ENCODE data around the gene NCAPH2.
A peak's percentile ranks its signal among the peaks of the same experiment; 100 is the strongest.
"Not testable (repeated sequence)": the region's sequence is repeated elsewhere in the genome, so short reads cannot be mapped to it uniquely, and the experiment has no call there.

The NCAPH2 gene

DNA sequence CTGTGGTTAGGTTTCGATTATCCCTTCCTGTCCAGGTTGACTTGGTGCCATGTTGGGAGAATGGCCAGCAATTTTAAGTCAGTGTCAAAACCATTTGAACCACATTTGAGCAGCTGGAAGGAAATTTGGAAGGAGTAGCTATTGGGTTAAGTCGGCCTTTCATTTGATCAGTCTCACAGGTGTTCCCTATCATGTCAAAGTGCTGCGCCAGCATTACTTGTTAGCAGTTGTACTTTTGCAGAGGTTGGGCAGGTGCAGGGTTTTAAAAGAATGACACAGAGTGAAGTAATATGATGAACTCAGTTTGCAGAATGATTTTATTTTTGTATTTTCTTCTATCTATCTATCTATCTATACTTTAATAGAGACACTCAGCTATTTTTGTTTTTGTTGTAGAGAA is 28.2 kb downstream of the NCAPH2 start:
- no peaks in the 10 kb centered on the region for H3K36me3 Mint-ChIP-seq
- H3K4me3 Mint-ChIP-seq, result no peak overlapping the region
- peaks cover 69% of the 10 kb centered on the region for H3K4me1 Mint-ChIP-seq
- no peak for ATAC-seq
- H3K9me3 Mint-ChIP-seq, result no peaks in the 10 kb centered on the region
- H3K27ac Mint-ChIP-seq, result no peak overlapping the region
- H3K27me3 Mint-ChIP-seq, result no peaks in the 10 kb centered on the region

DNA sequence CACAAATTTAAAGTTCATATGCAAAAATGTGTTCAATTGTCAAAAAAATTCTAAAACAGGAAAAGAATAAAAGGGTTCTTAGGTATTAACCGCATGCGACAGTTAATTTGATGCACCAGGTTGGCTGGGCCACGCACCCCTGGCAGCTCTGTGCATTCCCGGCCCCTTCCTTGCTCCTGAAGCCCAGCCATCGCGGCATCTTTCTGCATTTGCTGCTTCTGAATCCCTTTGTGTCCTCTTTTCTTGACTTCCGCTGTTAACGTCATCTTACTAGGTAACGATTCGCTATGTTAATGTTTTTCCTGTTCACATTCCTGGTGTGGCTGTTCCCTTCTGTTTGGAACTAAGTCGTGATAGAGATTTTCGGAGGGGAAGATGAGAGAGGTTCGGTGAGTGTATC is 29.7 kb downstream of the NCAPH2 start:
- Mint-ChIP-seq H3K4me1 (peaks cover 74% of the 10 kb centered on the region), H3K27ac (peak overlapping the region; percentile 88), H3K4me3 (no peak overlapping the region), H3K27me3 (no peaks in the 10 kb centered on the region), H3K9me3 (no peaks in the 10 kb centered on the region), H3K36me3 (no peaks in the 10 kb centered on the region)
- ATAC-seq, result no peak

DNA sequence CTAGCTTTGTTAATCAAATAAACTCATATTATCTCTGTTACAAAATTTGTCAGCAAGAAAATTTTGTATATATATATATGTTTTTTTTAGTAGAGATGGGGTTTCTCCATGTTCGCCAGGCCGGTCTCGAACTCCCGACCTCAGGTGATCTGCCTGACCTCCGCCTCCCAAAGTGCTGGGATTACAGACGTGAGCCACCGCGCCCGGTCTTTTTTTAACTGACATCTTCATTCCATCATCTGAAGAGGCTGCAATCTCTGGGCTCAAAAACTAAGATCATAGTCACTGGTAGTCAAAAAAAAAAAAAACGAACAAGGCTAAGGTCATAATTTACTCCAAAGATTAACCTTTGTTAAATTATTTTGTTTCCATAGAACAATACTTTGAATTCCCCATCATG is 32.4 kb downstream of the NCAPH2 start:
- H3K36me3 Mint-ChIP-seq, result no peaks in the 10 kb centered on the region

DNA sequence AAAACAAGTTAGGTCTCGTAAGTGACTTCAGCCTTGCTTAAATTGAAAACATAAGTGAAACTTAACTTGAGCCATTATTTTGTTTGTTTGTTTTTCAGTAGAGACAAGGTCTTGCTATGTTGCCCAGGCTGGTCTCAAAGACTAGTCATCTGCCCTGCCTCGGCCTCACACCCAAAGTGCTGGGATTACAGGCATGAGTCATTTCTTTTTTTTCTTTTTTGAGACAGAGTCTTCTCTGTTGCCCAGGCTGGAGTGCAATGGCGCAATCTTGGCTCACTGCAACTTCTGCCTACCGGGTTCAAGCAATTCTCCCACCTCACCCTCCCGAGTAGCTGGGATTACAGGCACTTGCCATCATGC is 33.6 kb downstream of the NCAPH2 start:
- not testable (repeated sequence) for ATAC-seq, H3K36me3 Mint-ChIP-seq, H3K27me3 Mint-ChIP-seq, H3K9me3 Mint-ChIP-seq
- H3K27ac Mint-ChIP-seq, result peak overlapping the region; percentile 88
- peak overlapping the region; percentile 67 for H3K4me3 Mint-ChIP-seq
- H3K4me1 Mint-ChIP-seq, result peaks cover 62% of the 10 kb centered on the region

More for the DNA sequence above, 32.4 kb downstream of the NCAPH2 start:
- no peak for ATAC-seq
- peaks cover 64% of the 10 kb centered on the region for H3K4me1 Mint-ChIP-seq
- H3K27me3 Mint-ChIP-seq, result no peaks in the 10 kb centered on the region
- H3K9me3 Mint-ChIP-seq, result no peaks in the 10 kb centered on the region
- no peak overlapping the region for H3K4me3 Mint-ChIP-seq
- peak overlapping the region; percentile 88 for H3K27ac Mint-ChIP-seq

DNA sequence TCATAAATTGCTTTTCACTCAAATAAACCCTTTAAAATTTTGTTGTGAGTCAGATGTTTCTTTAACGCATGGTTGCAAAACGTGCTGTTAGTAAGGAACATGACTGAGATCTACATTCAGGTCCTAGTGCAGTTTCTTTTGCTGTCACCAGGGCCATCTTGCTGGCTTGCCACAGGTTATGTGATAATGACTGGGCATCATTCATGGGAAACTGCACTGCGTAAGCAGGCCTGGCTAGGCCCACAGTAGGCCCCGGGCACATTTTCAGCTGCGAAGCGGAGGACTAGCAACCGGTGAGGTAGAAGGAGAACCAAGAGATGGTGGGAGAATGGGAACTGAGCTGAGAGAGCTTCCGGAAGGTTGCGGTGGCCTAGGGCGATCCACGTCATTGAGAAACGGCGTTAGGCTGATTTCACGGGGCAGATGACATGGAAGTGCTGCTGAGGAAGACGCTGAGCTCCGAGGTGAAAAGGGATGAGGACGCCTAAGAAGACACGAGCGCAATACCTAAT is 34.4 kb downstream of the NCAPH2 start:
- ATAC-seq, result peak; percentile 66
- Mint-ChIP-seq H3K36me3 (no peaks in the 10 kb centered on the region), H3K27me3 (no peaks in the 10 kb centered on the region), H3K4me3 (peak overlapping the region; percentile 65), H3K9me3 (no peaks in the 10 kb centered on the region), H3K4me1 (peaks cover 63% of the 10 kb centered on the region), H3K27ac (peak overlapping the region; percentile 88)

DNA sequence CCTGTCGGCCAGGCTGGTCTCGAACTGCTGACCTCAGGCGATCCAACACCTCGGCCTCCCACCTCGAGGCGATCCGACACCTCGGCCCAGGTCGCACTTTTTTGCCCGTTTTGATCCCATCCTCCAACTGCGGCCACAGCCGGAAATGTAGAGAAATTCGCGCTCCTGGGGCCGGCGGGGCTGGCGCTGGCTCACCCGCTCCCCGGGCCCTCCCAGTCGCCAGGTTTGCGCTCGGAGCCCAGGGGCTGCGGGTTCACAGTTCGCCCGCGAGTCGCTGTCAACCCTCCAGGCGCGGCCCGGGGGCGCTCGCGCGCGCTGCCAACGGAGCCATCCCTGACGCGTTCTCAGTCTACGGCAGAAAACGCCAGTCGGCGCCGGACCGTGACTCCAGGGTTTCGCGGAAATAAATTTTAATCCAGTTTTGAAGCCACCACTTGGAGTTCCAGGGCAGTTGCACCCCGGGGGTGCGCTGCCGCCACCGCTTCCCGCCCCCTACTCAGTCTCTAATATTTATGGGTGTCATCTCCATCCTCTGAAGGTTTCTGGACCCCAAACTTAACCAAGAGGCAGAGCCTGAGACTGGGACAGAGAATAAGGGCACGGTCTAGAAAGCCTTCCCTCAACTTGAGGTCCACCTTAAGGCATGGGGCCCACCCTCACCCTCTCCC is 36.2 kb downstream of the NCAPH2 start:
- Mint-ChIP-seq H3K36me3 (no peaks in the 10 kb centered on the region), H3K9me3 (no peaks in the 10 kb centered on the region), H3K4me1 (peaks cover 61% of the 10 kb centered on the region), H3K27me3 (no peaks in the 10 kb centered on the region), H3K27ac (peak overlapping the region; percentile 89), H3K4me3 (peak overlapping the region; percentile 46)
- peak; percentile 24 for ATAC-seq

DNA sequence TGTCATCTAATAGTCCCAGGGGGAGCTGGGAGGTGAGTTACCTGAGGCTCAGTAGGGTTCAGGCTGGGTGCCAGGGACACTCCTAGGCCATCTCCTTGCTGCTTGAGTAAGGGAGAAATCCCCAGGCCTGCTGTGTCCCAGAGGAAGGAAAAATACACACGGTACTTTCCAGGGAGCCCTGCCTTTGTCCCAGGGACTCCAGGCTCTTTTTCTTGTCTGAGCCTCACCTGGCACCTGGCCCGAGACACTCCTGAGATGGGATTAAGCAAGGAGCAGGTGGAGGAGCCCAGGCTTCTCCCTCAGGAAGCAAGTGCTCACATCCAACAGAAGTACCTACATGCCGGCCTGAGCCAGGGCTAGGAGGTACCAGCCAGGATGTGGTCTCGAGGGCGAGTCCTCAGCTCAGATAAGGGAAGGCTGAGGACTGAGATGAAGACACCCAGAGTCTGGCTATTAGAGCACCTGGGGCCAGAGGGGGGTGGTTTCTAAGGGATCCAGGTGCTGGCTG is 36.8 kb downstream of the NCAPH2 start:
- Mint-ChIP-seq H3K9me3 (no peaks in the 10 kb centered on the region), H3K4me1 (peaks cover 60% of the 10 kb centered on the region), H3K4me3 (no peak overlapping the region), H3K27ac (peak overlapping the region; percentile 89), H3K27me3 (no peaks in the 10 kb centered on the region), H3K36me3 (no peaks in the 10 kb centered on the region)
- ATAC-seq, result no peak

DNA sequence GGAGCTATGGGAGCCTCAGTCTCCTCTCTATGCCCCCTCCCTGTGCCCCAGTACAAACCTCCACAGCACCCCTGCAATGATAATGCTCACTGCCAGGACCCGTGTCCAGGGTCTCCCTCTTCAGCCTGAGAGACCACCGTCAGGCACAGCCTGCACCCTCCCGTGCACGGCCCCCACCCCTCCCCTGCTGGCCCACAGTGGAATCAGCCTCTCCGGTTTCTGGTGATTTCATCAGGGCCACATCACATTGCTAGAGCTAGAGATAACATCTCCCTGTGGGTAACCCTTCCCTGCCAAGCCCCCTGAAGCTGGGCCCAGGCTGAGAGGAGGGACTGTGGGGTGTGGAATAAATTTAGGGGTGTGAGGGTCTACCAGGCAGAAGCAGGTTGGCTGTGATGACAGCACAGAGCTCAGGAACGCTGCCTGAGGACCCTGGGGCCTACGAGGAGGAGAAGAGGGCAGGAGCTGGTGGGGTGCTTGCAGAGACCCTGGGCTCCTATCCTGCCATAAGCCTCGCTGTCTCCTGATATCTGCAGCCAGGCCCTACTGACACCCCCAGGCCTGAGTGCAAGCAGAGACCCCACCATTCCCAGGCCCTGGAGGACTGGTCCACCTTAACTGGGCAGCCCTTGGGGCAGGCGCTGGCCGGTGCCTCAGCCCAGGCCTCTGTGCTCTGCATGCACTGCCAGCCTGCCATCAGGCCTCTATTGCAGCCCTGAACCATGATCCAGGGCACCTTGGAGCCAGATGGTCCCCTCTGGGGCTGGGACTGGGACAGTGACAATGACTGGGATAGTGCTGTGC is 37.7 kb downstream of the NCAPH2 start, which contains the start of gene KLHDC7B:
Gene KLHDC7B (plus strand): TSS at position 378 of the 804 bp plus-strand sequence. CDS start 345 bp downstream, at position 723.
- H3K27ac Mint-ChIP-seq, result peak within 1 kb of the TSS; percentile 89
- H3K4me1 Mint-ChIP-seq, result peaks cover 60% of the 10 kb centered on the region
- H3K36me3 Mint-ChIP-seq, result no peaks in the 10 kb centered on the region
- H3K9me3 Mint-ChIP-seq, result no peaks in the 10 kb centered on the region
- H3K27me3 Mint-ChIP-seq, result no peaks in the 10 kb centered on the region
- H3K4me3 Mint-ChIP-seq, result no peak within 1 kb of the TSS
- ATAC-seq, result no peak

DNA sequence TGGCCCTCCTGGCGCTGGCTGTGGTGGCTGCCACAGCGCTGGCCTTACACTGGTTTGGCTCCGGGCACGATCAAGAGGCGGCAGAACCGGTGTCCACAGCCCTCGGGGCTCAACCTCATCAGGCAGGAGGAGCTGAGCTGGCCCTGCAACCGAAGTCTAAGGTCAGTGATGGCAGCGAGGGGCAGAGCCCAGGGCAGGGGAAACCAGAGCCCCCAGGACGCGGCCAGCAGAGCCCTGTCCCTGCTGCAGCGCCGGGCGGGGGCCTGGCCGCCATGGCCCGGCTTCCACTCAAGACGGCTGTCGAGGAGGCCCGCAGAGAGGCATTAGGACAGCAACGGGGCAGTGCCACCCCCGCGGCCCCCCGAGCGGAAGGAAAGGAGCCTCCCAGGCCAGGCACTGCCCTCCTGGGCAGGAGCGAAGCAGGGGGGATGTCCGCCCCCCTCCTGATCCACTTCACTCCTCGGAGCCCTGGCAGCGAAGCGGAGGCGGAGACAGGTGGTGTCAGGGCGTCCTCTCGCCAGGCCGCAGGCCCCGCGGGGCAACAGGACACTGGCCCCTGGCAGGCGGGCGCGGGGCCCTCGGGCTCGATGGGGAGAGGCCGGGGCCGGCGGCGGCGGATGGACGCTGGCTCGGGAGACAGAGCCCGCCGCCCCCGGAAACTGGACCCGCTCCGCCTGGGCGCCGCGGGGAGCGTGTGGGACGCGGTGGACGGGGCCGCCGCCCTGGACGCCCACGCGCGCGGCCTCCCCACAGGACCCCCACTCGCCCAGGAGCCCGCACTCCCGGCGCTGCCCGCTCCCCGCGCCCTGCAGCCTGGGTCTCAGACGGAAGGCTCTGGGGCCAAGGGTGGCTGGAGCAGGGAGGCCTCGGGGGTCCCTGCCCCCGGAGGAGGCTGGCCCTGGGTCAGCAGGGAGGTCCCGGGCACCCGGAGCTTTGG is 38.6 kb downstream of the NCAPH2 start:
- Mint-ChIP-seq H3K4me1 (peaks cover 53% of the 10 kb centered on the region), H3K27me3 (no peaks in the 10 kb centered on the region), H3K27ac (peak overlapping the region; percentile 89), H3K9me3 (no peaks in the 10 kb centered on the region), H3K36me3 (no peaks in the 10 kb centered on the region), H3K4me3 (no peak overlapping the region)
- ATAC-seq, result peak; percentile 50

DNA sequence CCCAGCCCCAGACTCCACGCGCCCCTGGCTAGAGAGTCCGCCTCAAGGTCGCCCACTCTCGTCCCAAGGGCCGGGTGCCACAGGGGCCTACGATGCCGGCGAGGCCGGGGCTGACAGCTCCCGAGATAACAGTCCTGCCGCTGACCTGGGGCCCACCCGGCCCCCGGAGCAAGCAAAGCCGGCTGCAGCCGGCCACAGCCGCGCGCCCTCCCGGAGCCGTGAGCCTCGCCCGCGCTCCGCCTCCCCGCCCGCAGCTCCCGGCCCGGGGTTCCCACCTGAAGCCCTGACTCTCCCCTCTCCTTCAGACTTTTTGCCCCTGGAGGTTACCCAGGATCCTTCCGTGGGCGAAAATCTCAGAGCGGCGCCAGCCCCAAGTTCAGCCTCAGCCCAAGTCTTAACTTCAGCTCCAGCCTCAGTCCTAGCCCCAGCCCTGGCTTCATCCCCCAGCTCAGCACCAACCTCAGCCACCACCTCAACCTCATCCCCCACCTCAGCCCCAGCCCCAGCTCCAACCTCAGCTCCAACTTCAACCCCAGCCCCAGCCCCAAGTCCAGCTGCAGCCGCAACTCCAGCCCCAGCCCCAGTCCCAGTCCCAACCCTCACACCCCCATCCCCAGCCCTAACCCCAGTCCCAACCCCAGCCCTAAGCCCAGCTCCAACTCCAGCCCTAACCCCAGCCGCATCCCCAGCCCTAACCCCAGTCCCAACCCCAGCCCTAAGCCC is 39.4 kb downstream of the NCAPH2 start:
- Mint-ChIP-seq H3K27ac (peak overlapping the region; percentile 76), H3K4me1 (peaks cover 50% of the 10 kb centered on the region), H3K4me3 (no peak overlapping the region), H3K9me3 (no peaks in the 10 kb centered on the region), H3K36me3 (no peaks in the 10 kb centered on the region), H3K27me3 (no peaks in the 10 kb centered on the region)
- no peak for ATAC-seq

DNA sequence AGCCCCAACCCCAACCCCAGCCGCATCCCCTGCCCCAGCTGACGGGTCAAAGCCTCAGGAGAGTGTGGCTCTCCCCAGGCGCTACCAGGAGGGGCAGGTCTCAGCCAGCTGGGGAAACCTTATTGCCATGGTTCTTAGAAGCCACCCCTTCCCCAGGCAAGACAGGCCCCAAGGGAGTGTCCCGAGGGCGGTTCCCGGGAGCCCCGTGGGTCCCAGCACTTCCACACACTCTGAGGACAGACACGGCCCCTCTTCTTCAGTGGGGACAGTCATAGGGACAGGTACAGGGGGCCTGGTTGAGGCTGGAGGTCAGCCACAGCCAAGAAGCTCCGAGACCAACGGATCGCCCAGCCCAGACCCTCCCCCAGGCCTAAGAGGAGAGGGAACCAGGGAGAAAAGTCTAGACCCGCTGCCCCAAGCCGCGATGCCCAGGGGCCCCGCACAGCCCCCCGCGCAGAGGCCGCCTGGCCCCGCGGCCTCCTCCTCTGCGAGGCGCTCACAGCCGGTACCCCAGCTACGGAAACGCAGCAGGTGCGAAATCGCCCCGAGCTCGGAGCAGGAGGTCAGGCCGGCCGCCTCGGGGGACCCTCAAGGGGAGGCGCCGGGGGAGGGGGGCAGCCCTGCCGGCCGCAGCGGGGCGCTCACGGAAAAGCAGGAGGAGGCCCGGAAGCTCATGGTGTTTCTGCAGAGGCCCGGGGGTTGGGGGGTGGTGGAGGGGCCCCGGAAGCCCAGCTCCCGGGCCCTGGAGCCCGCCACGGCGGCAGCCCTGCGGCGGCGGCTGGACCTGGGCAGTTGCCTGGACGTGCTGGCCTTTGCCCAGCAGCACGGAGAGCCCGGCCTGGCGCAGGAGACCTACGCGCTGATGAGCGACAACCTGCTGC is 40.3 kb downstream of the NCAPH2 start:
- Mint-ChIP-seq H3K27me3 (no peaks in the 10 kb centered on the region), H3K4me1 (peaks cover 46% of the 10 kb centered on the region), H3K4me3 (peak overlapping the region; percentile 54), H3K9me3 (no peaks in the 10 kb centered on the region), H3K36me3 (no peaks in the 10 kb centered on the region), H3K27ac (peak overlapping the region; percentile 76)
- ATAC-seq, result peak; percentile 40

DNA sequence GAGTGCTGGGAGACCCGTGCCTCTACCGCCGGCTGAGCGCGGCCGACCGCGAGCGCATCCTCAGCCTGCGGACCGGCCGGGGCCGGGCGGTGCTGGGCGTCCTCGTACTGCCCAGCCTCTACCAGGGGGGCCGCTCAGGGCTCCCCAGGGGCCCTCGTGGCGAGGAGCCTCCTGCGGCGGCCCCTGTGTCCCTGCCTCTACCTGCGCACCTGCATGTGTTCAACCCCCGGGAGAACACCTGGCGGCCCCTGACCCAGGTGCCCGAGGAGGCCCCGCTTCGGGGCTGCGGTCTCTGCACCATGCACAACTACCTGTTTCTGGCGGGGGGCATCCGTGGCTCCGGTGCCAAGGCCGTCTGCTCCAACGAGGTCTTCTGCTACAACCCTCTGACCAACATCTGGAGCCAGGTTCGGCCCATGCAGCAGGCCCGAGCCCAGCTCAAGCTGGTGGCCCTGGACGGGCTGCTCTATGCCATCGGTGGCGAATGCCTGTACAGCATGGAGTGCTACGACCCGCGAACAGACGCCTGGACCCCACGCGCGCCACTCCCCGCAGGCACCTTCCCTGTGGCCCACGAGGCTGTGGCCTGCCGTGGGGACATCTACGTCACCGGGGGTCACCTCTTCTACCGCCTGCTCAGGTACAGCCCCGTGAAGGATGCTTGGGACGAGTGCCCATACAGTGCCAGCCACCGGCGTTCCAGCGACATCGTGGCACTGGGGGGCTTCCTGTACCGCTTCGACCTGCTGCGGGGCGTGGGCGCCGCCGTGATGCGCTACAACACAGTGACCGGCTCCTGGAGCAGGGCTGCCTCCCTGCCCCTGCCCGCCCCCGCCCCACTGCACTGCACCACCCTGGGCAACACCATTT is 41.1 kb downstream of the NCAPH2 start:
- peak overlapping the region; percentile 76 for H3K27ac Mint-ChIP-seq
- peak overlapping the region; percentile 66 for H3K4me3 Mint-ChIP-seq
- no peaks in the 10 kb centered on the region for H3K9me3 Mint-ChIP-seq
- peak; percentile 27 for ATAC-seq
- peaks cover 42% of the 10 kb centered on the region for H3K4me1 Mint-ChIP-seq
- no peaks in the 10 kb centered on the region for H3K36me3 Mint-ChIP-seq
- H3K27me3 Mint-ChIP-seq, result no peaks in the 10 kb centered on the region

DNA sequence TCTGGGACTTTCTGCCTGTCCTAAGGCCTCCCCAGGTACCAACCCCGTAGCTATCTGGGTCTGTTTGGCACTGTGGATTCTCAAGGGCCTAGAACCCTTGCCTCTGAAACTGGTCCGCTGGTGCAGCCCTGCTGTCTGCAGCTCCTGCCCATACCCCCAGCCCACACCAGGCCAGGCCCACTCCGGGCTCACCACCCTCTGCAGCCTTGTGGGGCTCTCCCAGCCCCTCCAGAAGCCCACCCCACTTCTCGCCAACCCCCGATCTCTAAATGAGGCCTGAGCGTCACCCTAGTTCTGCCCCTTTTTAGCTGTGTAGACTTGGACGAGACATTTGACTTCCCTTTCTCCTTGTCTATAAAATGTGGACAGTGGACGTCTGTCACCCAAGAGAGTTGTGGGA is 42.4 kb downstream of the NCAPH2 start:
- Mint-ChIP-seq H3K27me3 (no peaks in the 10 kb centered on the region), H3K4me3 (peak overlapping the region; percentile 29), H3K4me1 (peaks cover 30% of the 10 kb centered on the region), H3K36me3 (no peaks in the 10 kb centered on the region), H3K9me3 (no peaks in the 10 kb centered on the region), H3K27ac (peak overlapping the region; percentile 43)
- ATAC-seq, result no peak

All from stimulated activated memory B cell treated with anti-CD40 and anti-IgM and Interleukin-4, amounts not matched to agents 10 μg/mL and 1 μg/mL and 100 μg/mL, for 72 hours (primary cell).